ENCODE results near the gene SLC30A2.

DNA sequence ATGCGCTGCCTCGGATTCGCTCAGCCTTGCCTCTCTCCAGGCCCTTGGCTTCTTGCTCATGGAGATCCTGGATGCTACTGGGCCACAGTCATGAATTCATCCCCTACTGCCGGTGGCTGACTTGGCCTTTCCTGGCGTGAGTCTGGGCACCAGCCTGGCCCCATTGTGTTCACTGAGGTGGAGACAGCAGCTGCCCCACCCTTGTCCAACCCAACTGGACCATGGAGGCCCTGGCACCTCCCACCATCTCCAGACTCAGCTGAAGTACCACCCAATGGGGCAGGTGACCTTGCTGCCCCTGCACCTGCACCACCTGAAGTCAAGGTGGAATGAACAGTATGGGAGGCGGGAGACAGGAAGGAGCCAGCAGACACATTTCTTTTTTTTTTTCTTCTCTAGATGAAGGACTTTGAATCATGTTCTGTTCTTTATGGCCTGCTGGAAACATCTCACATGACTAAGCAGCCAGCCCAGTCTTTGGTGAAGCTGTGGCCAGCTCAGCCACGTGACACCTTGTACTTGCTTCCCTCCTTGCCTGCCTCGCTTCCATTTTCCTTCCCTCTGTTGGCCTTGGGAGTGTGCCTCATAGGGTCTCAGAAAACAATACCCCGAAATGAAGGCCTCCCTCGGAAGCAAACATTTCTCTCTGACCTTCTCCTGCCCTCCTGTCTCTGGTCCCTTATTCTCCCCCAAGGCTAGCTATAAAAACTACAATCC lies 3.8 kb upstream of the SLC30A2 start:
- TF ChIP-seq, protein P1, sequence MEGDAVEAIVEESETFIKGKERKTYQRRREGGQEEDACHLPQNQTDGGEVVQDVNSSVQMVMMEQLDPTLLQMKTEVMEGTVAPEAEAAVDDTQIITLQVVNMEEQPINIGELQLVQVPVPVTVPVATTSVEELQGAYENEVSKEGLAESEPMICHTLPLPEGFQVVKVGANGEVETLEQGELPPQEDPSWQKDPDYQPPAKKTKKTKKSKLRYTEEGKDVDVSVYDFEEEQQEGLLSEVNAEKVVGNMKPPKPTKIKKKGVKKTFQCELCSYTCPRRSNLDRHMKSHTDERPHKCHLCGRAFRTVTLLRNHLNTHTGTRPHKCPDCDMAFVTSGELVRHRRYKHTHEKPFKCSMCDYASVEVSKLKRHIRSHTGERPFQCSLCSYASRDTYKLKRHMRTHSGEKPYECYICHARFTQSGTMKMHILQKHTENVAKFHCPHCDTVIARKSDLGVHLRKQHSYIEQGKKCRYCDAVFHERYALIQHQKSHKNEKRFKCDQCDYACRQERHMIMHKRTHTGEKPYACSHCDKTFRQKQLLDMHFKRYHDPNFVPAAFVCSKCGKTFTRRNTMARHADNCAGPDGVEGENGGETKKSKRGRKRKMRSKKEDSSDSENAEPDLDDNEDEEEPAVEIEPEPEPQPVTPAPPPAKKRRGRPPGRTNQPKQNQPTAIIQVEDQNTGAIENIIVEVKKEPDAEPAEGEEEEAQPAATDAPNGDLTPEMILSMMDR (IDR thresholded peaks at IDR 0.05; ENCODE audit: poor library complexity) = no peak
- TF ChIP-seq EZH2 (IDR thresholded peaks at IDR 0.05; ENCODE audit: borderline replicate concordance) (no peak), EZH2phosphoT487 (IDR thresholded peaks at IDR 0.05; ENCODE audit: low read depth, severe bottlenecking, unreplicated experiment) (no peak)
